RWPE2 (cell line): ENCODE results near the gene IGFBP5.

Experiments used
- ATAC-seq: fragments of 200-7000 bp; cut with Tn5 transposase; 3 replicates; pipeline ENCODE4 v1.9.1; 2021; ENCODE audit warnings: low read depth
- DNase-seq: peaks from one replicate; pipeline ENCODE4 v3.0.0-alpha.2; 2020; ENCODE audit warnings: low spot score
- H3K27ac ChIP-seq: fragments of 450-650 bp; 2 replicates; pipeline ENCODE4 v1.5.1; 2017; ENCODE audit warnings: mild to moderate bottlenecking; ENCODE audit not compliant: poor library complexity, severe bottlenecking
- H3K27me3 ChIP-seq: fragments of 250-450 bp; sonication (Bioruptor Pico); 2 replicates; pipeline ENCODE4 v1.5.1; 2021; ENCODE audit warnings: mild to moderate bottlenecking, moderate library complexity; ENCODE audit not compliant: insufficient read depth, poor library complexity, severe bottlenecking
- H3K36me3 ChIP-seq: fragments of 250-450 bp; sonication (Bioruptor Pico); 2 replicates; pipeline ENCODE4 v1.5.1; 2020; ENCODE audit warnings: low read depth, mild to moderate bottlenecking, moderate library complexity
- H3K4me1 ChIP-seq: fragments of 250-450 bp; sonication (Bioruptor Pico); 2 replicates; pipeline ENCODE4 v1.5.1; 2021; ENCODE audit warnings: mild to moderate bottlenecking, moderate library complexity; ENCODE audit not compliant: insufficient read depth, poor library complexity, severe bottlenecking
- H3K4me3 ChIP-seq: fragments of 250-450 bp; sonication (Bioruptor Pico); 2 replicates; pipeline ENCODE4 v1.5.1; 2021; ENCODE audit warnings: mild to moderate bottlenecking, moderate library complexity; ENCODE audit not compliant: severe bottlenecking
- H3K9me3 ChIP-seq: fragments of 250-450 bp; sonication (Bioruptor Pico); 2 replicates; pipeline ENCODE4 v1.5.1; 2021; ENCODE audit warnings: mild to moderate bottlenecking, moderate library complexity; ENCODE audit not compliant: severe bottlenecking
- TF ChIP-seq, protein P1 (sequence below): fragments of 450-650 bp; IDR thresholded peaks from one replicate; pipeline ENCODE4 v1.5.1; 2017; ENCODE audit warnings: mild to moderate bottlenecking, moderate library complexity; ENCODE audit not compliant: poor library complexity, severe bottlenecking

IGFBP5 gene

DNA sequence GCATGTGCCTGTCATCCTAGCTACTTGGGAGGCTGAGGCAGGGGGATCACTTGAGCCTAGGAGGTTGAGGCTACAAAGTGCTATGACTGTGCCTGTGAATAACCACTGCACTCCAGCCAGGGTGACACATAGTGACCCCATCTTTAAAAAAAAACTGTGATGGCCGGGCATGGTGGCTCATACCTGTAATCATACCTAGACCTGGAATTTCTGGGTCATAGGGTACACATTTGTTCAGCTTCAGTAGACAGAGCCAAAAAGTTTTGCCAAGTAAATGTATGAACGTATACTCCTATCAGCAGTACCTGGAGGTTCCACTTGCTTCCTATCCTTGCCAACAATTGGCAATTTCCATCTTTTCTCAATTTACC, 68.5 kb downstream of the IGFBP5 start:
- DNase-seq (no peak), ATAC-seq (no peak)
- Histone ChIP-seq H3K27ac (no peak overlapping the region), H3K27me3 (no peaks in the 10 kb centered on the region), H3K4me1 (no peaks in the 10 kb centered on the region), H3K9me3 (no peaks in the 10 kb centered on the region), H3K4me3 (no peak overlapping the region), H3K36me3 (no peaks in the 10 kb centered on the region)
- TF ChIP-seq, protein P1, sequence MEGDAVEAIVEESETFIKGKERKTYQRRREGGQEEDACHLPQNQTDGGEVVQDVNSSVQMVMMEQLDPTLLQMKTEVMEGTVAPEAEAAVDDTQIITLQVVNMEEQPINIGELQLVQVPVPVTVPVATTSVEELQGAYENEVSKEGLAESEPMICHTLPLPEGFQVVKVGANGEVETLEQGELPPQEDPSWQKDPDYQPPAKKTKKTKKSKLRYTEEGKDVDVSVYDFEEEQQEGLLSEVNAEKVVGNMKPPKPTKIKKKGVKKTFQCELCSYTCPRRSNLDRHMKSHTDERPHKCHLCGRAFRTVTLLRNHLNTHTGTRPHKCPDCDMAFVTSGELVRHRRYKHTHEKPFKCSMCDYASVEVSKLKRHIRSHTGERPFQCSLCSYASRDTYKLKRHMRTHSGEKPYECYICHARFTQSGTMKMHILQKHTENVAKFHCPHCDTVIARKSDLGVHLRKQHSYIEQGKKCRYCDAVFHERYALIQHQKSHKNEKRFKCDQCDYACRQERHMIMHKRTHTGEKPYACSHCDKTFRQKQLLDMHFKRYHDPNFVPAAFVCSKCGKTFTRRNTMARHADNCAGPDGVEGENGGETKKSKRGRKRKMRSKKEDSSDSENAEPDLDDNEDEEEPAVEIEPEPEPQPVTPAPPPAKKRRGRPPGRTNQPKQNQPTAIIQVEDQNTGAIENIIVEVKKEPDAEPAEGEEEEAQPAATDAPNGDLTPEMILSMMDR: no peak

DNA sequence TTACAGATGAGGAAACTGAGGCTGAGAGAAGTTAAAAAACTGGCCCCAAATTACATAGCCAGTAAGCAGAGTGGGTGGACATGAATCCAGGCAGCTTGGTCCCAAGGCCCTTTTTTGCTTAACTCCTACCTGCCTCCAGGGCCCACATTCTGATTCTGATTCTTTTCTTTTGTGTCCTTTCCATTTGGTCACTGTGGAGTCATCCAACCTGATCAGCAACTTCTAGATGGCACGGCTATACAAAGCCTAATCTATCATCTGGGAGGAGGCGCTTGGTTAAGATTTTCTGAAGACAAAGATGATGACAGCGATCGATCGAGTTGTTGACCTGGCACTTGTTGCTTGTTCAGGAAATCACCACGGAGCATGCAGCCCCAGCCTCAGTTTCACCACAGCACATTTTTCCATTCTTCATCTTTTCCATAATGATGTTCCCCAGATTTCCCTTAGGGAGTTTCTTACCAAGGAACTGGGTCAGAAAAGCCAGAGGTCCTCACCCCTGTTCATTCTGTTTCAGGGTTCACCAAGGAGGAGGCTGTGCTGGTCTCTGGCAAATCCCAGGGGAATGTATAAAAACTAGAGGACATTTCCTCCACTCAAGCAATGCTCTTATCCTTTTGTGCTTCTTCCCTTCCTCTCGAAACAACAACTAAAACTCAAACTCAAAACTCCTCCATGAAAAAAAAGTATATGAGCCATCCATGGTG, 69.0 kb downstream of the IGFBP5 start:
- Histone ChIP-seq H3K4me1 (no peaks in the 10 kb centered on the region), H3K4me3 (no peak overlapping the region), H3K27me3 (no peaks in the 10 kb centered on the region), H3K9me3 (no peaks in the 10 kb centered on the region), H3K27ac (no peak overlapping the region), H3K36me3 (no peaks in the 10 kb centered on the region)
- DNase-seq: no peak
- ATAC-seq: no peak
- TF ChIP-seq, protein P1: no peak

DNA sequence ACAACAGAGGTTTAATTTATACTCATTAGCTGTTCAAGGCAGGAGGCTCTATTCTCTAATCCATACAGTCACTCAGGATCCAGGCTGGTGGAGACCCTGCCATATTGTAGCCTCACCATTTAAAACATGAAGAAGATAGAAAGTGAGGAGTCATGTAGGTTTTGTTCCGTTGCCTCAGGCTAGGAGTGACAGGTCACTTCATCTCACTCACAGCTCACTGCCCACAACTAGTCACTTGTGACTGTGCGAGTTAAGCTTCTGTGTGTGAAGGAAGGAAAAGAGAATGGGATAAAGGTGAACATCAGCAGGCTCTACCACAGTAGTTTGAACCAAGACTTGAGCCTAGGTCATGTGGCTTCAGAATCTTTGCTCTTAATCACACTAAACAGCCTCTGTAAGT, 71.1 kb downstream of the IGFBP5 start:
- Histone ChIP-seq H3K4me1 (peaks cover 5% of the 10 kb centered on the region), H3K36me3 (no peaks in the 10 kb centered on the region), H3K9me3 (no peaks in the 10 kb centered on the region), H3K4me3 (no peak overlapping the region), H3K27me3 (no peaks in the 10 kb centered on the region), H3K27ac (no peak overlapping the region)
- ATAC-seq (no peak), DNase-seq (no peak)
- TF ChIP-seq, protein P1: no peak

DNA sequence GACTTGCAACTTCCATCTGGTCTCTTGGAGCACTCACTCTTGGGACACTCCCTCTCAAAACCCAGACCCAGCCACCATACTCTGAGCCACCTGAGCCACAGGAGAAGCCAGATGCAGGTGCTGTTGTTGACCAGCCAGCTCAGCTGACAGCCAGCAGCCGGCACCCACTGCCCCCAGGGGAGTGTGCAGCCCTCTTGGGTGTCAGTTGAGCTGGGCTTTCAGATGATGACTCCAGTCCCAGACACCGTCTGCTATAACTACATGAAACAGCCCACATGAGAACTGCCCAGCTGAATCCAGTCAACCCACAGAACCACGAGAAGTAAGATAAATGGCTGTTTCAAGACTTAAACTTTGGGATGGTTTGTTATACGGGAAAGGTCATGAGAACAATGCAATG, 72.8 kb downstream of the IGFBP5 start:
- H3K27ac ChIP-seq: no peak overlapping the region
- DNase-seq (no peak), ATAC-seq (no peak)
- no peaks in the 10 kb centered on the region for H3K9me3 ChIP-seq
- H3K4me1 ChIP-seq: peaks cover 8% of the 10 kb centered on the region
- H3K4me3 ChIP-seq: no peak overlapping the region
- no peaks in the 10 kb centered on the region for H3K36me3 ChIP-seq
- no peaks in the 10 kb centered on the region for H3K27me3 ChIP-seq
- TF ChIP-seq, protein P1: no peak
